ENCODE results near the gene LRRTM4. TPM values are rescaled to one million over a fixed set of nuclear protein-coding genes. Genes with fewer than 3 reads are reported as not detected.

The LRRTM4 gene
- total RNA-seq, 2 donors from 2014 or later = 0.32 to 0.84 TPM

GRCh38 chr2:77348821-77349220 lies 173.4 kb downstream of the LRRTM4 start:
- no peak for DNase-seq
- intact Hi-C loops (cut with DNase I) = no loop called here
- ATAC-seq = no peak

DNA sequence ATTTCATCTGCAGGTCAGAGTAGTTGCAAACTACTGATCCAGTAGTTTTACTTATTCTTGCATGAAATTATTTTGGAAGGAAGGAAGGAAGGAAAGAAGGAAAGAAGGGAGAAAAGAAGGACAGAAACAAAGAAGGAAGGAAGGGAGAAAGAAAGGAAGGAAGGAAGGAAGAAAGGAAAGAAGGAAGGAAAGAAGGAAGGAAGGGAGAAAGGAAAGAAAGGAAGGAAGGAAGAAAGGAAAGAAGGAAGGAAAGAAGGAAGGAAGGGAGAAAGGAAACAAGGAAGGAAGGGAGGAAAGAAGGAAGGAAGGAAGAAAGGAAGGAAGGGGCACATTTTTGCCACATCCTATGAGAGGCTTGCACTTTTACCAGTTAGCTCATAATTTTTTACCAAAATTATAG lies 186.2 kb downstream of the LRRTM4 start:
- intact Hi-C loops (cut with DNase I) = no loop called here

DNA sequence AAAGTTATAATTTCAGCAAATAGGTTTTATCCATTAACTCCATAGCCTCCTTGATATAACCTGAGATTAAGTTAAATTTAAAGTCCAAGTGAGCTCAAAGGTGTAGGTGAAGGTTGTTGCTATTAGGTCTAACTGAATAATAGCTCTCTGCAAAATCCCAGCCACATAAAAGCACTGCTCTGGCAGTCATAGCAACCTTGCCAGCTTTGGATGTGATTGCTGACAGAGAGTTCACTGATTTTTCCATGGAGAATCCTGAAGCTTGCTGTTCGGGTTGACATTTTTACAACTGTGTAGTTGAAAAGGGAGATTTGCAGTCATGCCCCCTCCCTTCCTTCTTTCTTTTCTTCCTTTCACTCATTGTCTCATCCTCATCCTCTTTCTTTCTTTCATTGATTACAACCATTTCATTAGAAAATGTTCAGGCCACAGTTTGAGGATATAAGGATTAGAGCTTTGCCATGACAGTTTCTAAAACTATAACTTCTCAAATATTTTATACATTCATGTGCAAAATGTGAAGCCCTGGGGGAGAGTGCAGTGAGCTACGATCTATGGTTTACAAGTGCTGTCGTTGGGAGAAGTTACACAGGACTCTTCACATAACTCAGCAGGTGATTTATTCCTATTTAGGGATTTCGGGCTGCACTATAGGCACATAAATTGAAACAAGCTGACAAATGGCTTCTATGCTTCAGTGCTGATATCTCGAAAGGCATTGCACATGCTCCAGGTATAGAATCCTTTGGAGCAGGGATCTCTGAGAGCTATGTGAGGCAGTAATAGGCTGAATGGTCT lies 193.8 kb downstream of the LRRTM4 start:
- DNase-seq (no peak), ATAC-seq (no peak)
- intact Hi-C loops (cut with DNase I) = no loop called here

More for the DNA sequence above, 186.2 kb downstream of the LRRTM4 start:
- ATAC-seq = no peak
- no peak for DNase-seq

- intact Hi-C loops (cut with DNase I) = no loop called here
- ATAC-seq = no peak
- DNase-seq = no peak
Measured at GRCh38 chr2:77325395-77325794, 196.8 kb downstream of the LRRTM4 start.

GRCh38 chr2:77322431-77322830 lies 199.7 kb downstream of the LRRTM4 start:
- no peak for ATAC-seq

DNA sequence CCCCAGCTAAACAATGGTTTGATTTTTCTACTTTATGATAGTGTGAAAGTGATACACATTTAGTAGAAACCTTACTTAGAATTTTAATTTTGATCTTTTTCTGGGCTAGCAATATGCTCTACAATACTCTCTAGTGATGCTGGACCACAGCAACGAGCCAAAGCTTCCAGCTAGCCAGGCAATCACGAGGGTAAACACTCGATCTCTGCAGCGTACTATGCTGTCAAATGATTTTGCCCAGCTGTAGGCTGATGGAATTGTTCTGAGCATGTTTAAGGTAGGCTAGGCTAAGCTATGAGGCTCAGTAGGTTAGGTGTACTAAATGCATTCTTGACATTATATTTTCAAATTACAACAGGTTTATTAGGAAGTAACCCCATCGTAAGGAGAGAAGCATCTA lies 207.5 kb downstream of the LRRTM4 start:
- intact Hi-C loops (cut with DNase I) = no loop called here
- no peak for ATAC-seq

More at GRCh38 chr2:77322431-77322830, 199.7 kb downstream of the LRRTM4 start:
- intact Hi-C loops (cut with DNase I) = no loop called here
- no peak for DNase-seq

DNA sequence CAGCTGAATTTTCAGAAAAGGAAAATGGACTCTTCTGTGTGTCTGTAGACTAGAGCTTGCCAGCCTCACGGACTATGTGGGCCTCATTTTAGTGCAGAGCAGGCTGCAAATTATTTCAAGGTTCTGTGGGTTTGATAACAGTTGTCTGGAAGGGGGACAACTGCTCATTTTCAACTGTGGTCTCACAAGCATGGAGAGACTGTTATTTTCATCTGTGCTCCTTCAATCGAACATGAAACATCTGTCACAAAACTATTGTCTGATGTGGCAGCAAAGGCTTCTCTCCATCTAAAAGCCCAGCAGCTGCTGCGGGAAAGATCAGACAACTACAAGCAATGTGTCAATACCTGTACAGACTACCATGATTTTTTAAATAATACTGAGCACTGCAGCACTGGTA lies 211.8 kb downstream of the LRRTM4 start:
- intact Hi-C loops (cut with DNase I) = no loop called here
- DNase-seq (no peak), ATAC-seq (no peak)

More for the DNA sequence above, 207.5 kb downstream of the LRRTM4 start:
- no peak for DNase-seq

DNA sequence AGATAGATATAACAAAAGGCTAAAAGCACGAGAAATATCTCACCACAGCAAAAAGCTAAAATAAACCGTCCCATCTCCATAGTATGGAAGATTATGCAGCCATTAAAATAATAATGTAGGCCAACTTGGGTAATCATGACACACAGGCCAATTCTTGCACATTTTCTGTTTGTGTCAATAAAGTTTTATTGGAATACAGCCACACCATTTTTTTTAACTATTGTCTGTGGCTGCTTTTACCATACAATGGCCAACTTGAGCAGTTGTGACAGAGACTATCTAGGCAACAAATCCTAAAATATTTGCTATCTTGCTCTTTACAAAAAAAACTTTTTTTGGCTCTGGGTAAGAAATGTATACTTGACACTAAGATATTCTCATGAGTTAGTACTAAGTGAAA lies 212.5 kb downstream of the LRRTM4 start:
- DNase-seq = no peak
- no peak for ATAC-seq
- intact Hi-C loops (cut with DNase I) = no loop called here

DNA sequence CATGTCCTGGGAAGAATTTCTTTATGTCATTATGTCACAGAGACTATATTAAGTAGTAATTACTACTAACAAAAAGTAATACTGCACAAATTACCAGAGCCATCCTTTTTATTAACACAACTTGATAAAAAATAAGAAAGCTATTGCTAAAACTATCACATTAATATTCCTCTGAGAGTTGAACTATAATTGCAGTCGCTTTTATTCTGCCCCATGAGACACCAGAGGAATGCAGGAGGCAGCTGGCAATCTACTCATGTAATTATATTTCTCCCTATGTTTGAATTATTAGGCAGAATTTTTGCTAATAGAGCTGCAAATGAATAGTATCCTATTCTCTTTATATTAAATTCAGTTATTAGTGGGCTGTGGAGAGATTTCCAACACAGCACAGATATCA lies 220.7 kb downstream of the LRRTM4 start:
- ATAC-seq (no peak), DNase-seq (no peak)
- intact Hi-C loops (cut with DNase I) = no loop called here

- intact Hi-C loops (cut with DNase I) = no loop called here
- no peak for ATAC-seq
- no peak for DNase-seq
Measured at GRCh38 chr2:77296791-77297190, 225.4 kb downstream of the LRRTM4 start.

GRCh38 chr2:77294474-77294873 lies 227.7 kb downstream of the LRRTM4 start:
- intact Hi-C loops (cut with DNase I) = no loop called here
- DNase-seq = no peak
- ATAC-seq = no peak

- no peak for DNase-seq
- intact Hi-C loops (cut with DNase I) = no loop called here
- no peak for ATAC-seq
Measured at GRCh38 chr2:77284353-77284752, 237.8 kb downstream of the LRRTM4 start.

DNA sequence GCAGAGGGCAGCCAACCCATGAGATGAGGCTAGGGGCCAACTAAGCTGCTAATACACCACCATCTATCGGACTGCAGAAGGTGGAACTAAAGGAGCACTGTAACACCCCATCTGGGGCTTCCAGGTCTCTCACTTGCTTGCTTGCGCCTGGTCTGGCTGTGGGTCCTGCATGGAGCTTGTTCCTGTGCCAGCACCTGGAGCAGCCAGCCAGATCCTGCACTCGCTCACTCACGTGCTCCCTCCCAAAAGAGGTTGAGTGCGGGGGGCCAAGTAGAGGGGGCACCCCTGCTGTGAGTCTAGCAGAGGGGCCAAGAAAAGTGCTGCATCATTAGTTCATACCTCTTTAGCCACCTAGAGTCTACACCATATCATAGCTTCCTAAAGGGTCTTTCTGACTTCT lies 250.9 kb downstream of the LRRTM4 start:
- intact Hi-C loops (cut with DNase I) = no loop called here
- DNase-seq = no peak
- no peak for ATAC-seq

DNA sequence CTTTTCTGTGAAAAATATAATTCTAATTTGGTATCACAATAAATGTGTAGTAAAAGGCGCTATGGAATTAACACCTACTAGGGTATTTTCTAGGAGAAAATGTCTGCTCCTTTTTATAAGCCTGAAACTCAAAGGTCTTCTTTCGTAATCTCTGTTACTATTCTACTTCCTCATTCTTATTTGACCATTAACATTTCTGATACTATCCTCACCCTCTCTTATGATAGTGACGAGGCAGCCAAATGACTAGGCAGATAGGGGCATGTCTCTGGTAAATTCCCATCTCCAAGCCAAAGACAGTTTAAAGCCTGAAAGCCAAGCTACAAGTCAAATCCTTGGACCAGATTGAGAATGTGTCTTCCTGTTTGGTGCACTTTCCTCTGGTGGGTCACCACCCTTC lies 251.7 kb downstream of the LRRTM4 start:
- DNase-seq (no peak), ATAC-seq (no peak)
- intact Hi-C loops (cut with DNase I) = no loop called here

- ATAC-seq (no peak), DNase-seq (no peak)
- intact Hi-C loops (cut with DNase I) = no loop called here
Measured at GRCh38 chr2:77268626-77269025, 253.6 kb downstream of the LRRTM4 start.

GRCh38 chr2:77232909-77233425 lies 289.2 kb downstream of the LRRTM4 start:
- intact Hi-C loops (cut with DNase I) = no loop called here
- ATAC-seq (no peak), DNase-seq (no peak)

DNA sequence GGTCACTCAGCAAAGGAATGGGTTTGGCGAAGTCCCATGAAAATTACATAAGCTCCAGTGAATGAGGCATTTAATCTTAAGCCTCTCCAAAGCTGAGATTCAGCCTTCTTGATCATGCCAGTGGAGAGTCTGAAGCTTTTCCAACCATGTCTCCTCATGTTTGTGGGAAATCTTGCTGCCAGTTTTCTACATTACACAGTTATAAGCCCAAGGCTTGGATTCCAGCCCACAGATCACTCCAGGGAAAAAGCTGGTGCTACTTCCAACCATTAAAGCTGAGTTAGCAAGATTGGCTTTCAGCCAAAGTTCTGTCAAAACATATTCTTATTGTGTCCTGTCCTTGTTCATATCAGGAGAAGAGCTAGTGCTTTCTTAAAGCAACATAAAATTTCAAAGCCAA lies 293.8 kb downstream of the LRRTM4 start:
- DNase-seq (no peak), ATAC-seq (peak; percentile 35 to 82)
- intact Hi-C loops (cut with DNase I) = no loop called here

DNA sequence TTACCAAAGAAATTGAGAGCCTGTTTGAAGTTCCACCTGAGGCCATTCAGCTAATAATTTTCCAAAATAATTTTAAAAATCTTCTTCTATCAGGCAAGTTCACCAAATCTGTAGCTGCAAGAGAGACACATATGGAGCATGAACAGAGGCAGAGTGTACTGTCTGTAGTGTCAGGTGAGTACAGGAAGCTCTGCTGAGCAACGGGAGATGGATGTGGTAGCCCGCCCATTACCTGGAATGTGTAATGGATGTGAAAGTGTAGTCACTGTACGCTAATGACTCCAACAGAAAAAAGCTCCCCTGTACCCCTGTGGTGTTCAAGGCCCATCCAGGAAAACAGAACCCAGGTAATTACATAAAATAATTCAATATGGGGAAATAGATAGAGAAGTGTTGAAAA lies 311.5 kb downstream of the LRRTM4 start:
- no peak for ATAC-seq
- intact Hi-C loops (cut with DNase I) = no loop called here
- DNase-seq = no peak

DNA sequence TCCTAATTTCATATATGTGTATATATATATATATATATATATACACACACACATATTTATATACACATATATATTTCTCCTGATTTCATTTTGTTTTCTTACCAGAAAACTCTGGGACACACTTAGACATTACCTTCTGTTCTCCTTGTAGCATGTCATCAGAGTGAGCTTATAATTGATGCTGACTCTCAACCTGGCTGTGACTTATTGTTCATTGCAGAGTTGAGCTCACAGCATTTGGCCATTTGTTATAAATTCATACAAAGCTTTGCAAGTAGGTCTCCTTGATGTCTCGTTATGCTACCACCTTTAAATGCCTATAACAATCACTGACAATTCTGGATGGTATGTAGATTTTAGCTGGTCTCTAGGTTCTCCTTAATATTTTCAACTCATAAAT lies 314.8 kb downstream of the LRRTM4 start:
- intact Hi-C loops (cut with DNase I) = no loop called here
- DNase-seq = no peak
- ATAC-seq = no peak

- ATAC-seq = no peak
- no peak for DNase-seq
- intact Hi-C loops (cut with DNase I) = no loop called here
Measured at GRCh38 chr2:77201755-77202154, 320.4 kb downstream of the LRRTM4 start.

- intact Hi-C loops (cut with DNase I) = no loop called here
- ATAC-seq (no peak), DNase-seq (no peak)
Measured at GRCh38 chr2:77199411-77199810, 322.8 kb downstream of the LRRTM4 start.
